NCI-H2107 treated with DMSO at 0.1 percent for 48 hours (cell line): Measurements from ENCODE around the gene ABCA7.

ENCODE experiments used
- DNase-seq: peaks from one replicate; lab custom pipeline; 2025; ENCODE audit not compliant: unreplicated experiment; lab: John Stamatoyannopoulos, UW

Gene ABCA7

DNA sequence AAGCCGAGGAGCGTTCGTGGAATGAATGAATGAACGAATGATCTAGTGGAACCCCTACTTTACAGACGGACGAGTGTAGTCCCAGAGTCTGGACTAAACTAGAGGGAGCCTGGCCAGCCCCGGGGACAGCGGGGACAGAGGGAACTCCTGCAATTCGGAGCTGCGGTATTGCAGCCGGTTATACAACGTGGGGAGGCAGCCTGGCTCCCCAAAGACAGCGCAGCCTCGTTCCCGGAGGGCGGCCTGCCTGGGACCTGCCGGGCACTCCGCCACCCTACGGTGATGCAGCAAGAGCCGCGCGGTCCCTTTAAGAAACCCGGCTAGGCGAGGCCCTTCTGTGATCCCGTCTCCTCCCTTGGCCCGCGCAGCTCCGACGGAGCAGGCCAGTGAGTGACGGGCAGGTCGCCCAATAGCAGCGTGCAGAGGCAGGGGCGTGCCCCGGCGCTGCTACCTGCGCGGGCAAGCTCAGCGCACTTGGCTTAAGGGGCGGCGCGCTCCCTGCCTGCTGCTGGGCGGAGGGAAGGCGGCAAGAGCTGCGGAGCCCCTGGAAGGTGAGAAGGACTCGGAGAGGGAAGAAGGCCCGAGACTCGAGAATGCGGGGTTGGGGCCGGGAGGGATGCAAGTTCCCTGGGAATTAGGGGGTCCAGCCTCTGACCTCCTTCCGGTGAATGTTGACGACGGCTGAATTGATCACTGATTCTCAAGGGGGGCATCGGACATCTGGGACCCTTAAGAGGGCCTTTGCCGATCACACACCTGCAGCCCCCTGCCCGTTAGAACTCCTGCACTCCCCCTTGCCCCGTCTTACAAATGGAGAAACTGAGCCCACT, at the start of gene ABCA7:
TSS of gene ABCA7 (plus strand) at position 462 of the 830 bp plus-strand sequence. CDS start 1,255 bp downstream, outside the sequence.
- peak; percentile 90 for DNase-seq

DNA sequence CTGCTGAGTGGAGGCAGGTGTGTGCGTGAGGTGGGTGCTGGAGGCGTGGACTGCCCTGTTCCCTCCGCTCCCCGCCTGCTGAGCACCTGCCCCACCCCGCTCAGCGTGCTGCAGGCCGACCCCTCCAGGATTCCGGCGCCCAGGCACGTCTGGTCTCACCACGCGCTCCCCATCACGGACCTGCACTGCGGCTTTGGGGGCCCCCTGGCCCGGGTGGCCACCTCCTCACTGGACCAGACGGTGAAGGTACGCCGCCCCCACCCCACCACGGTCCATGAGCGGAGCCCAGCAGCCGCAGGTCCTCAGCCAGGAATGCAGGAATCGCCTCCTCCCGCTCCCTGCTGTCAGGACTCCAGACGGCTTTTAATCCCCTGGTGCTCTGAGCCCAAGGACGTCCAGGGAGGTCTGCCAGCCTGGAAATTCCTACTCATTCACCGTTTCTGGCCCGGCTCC, 49.8 kb upstream of the ABCA7 start:
- DNase-seq, result no peak

DNA sequence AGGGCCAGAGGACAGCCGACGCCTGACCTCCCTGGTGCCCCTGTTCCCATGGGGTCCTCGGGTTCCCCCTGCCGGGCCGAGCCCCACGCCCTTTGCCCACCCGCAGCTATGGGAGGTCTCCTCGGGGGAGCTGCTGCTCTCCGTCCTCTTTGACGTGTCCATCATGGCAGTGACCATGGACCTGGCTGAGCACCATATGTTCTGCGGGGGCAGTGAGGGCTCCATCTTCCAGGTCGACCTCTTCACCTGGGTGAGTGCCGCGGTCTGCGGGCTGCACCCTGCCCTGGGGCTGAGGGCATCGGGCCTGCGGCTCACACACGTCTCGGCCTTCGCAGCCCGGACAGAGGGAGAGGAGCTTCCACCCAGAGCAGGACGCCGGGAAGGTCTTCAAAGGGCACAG, 49.2 kb upstream of the ABCA7 start:
- DNase-seq, result no peak

- DNase-seq, result no peak
These were observed 48.6 kb upstream of the ABCA7 start for GRCh38 chr19:991174-991931.

DNA sequence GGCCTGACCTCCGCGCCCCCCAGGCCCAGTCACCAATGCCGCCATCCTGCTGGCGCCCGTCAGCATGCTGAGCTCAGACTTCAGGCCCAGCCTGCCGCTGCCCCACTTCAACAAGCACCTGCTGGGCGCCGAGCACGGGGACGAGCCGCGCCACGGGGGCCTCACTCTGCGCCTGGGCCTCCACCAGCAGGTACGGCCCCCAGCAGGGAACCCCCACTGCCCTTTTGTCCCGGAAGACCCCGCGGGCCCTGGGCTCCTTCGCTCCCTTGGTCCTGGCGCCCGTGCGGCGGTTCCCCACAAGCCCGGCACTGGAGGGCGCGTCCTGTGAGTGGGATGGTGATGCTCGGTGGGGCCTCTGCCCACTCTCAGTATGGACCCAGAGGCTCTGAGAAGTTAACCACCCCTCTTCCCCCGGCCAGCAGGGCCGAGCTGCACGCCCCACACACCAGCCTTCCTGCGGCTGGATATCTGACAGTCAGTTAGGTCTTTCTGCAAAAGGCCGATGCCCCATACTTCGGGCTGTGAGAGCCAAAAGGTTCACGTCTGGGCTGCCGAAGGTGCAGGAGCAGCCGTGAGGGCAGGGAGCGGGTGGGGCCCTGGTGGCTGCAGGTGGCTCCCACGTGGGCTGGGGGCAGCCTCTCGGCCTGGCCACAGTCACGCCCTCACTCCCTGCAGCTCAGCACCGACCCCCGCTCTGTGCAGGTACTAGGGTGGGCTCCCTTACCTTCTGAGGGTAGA, 47.8 kb upstream of the ABCA7 start:
- no peak for DNase-seq

DNA sequence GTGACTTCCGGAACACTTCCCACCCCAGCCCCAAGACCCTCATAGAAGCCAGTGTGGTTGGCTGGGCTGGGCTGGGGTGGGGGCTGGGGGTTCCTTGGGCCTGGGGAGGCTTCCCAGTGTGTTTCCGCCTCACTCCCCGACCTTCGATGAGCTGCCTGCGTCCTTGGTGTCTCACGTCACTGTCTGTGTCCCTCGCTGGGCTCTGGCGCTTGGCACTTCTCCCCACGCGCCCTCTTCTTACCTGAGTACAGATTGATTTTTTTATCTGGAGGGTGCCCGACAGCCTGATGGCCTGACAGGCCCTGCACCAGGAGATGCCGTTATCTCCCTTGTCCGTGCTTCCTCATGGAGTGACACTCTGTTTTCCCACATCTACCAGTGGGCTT, 47.2 kb upstream of the ABCA7 start:
- DNase-seq, result no peak

DNA sequence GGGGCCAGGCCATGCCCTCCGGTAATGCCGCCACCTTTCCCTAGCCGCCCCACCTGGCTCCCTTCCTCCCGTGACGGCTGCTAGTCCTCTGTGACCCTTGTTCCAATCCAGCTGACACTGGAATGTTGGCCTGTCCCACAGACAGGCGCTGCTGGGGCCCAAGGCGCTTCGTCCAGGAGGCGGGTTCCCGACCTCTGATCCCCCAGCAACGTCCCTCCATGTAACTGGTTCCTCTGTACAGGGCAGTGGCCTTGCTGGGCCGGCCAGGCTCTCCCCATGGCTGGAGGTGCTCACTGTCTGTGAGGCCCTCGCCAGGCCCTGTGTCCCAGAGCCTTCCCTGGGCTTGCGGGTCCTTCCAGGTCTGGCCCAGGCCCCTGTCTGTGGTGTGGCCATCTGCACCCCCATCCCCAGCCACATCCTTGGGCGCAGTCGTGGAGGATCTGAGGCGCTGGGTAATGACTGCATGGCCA, 46.5 kb upstream of the ABCA7 start:
- no peak for DNase-seq

- DNase-seq, result no peak
These were observed 46.0 kb upstream of the ABCA7 start for GRCh38 chr19:993831-994393.

DNA sequence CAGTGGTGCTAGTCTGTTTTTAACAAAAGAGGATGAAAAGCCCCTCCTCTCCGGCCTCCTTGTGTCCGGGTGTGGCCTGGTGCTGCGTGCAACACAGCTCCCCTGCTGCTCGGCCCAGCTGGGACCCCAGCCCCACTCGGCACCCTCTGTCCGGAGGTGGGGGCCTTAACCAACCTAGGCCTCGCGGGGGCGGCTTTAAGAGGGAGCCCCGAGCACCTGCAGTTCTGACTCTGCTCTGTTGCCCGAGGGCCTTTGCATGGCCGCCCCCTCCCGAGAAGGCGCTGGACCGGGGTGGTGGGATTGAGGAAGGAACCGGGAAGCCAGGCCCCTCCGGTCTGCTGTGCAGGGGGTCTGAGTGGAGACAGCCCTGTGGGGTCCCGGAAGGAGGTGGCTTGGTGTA, 45.4 kb upstream of the ABCA7 start:
- no peak for DNase-seq

- DNase-seq, result no peak
These were observed 44.7 kb upstream of the ABCA7 start for GRCh38 chr19:995051-995827.

DNA sequence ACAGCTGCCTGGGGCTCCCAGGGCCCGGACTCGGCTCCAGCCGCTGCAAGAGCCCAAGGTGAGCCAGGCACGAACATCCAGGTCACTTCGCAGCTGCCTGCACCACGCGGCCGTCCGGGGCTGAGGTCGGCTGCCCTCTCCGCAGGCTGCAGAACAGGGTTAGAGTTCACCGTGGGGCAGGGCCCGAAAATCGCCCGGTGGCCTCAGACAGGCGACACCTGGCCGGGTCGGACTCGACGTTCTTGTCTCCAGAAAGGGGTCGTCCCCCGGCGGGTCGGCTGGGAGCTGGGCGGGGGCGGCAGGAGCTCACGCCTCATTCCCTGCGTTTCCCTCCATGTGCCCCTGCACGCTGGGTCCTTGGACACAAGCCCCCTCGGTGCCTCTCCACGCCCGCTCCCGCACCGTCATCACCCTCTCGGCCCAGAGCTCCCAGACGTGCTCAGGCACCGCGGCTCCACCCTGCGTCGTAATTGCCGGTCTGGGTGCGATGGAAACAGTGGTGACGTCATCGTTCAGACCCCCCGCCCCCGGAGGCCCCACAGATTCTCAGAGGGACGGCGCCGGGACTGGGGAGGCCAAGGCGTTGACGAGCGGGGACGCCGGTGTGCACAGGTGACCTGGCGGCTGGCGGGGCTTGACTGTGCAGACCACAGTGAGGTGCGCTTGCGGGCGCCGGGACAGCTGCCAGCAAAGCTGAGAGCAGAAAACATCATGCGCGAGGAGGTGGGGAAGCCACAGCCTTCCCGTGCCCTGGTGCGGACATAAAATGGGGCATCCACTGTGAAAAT, 43.7 kb upstream of the ABCA7 start:
- no peak for DNase-seq

- DNase-seq, result no peak
These were observed 41.8 kb upstream of the ABCA7 start for GRCh38 chr19:998064-998463.

GRCh38 chr19:999379-999719, 40.6 kb upstream of the ABCA7 start:
- DNase-seq, result no peak

DNA sequence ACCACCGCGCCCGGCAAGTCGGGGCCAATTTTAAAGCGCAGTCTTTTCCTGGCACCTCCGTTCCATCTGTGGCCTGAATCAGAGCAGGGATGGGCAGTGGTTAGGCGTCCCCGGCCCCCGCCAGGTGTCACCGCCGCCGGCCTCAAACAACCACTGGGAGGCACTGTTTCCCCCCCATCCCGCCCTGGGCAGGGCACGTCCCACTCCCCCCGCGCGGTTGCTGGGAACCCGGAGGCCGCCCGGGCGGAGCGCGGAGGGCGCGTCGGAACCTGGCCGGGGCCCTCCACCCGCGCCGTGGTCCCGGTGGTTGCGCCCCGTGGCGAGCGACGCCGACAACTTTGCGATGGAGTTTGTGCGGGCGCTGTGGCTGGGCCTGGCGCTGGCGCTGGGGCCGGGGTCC, 39.8 kb upstream of the ABCA7 start, which contains the start of gene GRIN3B:
TSS of gene GRIN3B (plus strand) at position 325 of the 400 bp plus-strand sequence. CDS start at position 344, 19 bp downstream.
- no peak for DNase-seq

- DNase-seq, result no peak
These were observed 39.0 kb upstream of the ABCA7 start for GRCh38 chr19:1000591-1001537.

- DNase-seq, result no peak
These were observed 38.3 kb upstream of the ABCA7 start for GRCh38 chr19:1001538-1002166.

DNA sequence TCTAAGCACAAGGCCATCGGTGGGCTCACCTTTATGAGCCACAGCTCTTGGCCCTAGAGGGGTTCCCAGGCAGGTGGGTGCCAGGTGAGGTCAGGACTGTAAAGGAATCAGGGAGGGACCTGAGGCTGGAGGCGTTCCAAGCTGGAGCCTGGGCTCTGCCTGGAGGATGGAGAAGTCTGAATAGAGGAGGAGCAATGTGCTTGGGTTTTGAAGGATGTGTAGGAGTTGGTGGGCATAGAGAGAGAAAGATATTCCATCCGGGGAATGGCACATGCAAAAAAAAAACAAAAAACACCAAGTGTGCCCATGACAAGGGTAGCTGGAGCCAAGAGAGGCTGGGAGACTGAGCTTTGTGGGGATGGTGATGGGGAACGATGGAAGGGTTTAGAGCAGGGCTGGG, 37.3 kb upstream of the ABCA7 start:
- DNase-seq, result no peak

DNA sequence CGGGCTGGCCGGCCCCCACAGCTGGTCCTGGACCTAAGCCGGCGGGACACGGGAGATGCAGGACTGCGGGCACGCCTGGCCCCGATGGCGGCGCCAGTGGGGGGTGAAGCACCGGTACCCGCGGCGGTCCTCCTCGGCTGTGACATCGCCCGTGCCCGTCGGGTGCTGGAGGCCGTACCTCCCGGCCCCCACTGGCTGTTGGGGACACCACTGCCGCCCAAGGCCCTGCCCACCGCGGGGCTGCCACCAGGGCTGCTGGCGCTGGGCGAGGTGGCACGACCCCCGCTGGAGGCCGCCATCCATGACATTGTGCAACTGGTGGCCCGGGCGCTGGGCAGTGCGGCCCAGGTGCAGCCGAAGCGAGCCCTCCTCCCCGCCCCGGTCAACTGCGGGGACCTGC, 36.6 kb upstream of the ABCA7 start:
- DNase-seq, result no peak
